Umbilical cord (tissue), 2 donors: Measurements from ENCODE around the gene PLCL1. TPM values are rescaled to one million over a fixed set of nuclear protein-coding genes. Genes with fewer than 3 reads are reported as not detected.
A peak's percentile ranks its signal among the peaks of the same experiment; 100 is the strongest.

Source experiments
- DNase-seq: peaks from one replicate; pipeline ENCODE4 v3.0.0-alpha.2; 2015; ENCODE audit warnings: low spot score
- total RNA-seq: library from RNA; depleted of rRNA; stranded (reverse); fragments of >200 nt; gene quantifications from one replicate; pipeline ENCODE4 v1.2.3, GENCODE V29; 2014; ENCODE audit warnings: low replicate concordance; ENCODE audit not compliant: insufficient read depth

The PLCL1 gene
- 13.5 TPM for total RNA-seq

DNA sequence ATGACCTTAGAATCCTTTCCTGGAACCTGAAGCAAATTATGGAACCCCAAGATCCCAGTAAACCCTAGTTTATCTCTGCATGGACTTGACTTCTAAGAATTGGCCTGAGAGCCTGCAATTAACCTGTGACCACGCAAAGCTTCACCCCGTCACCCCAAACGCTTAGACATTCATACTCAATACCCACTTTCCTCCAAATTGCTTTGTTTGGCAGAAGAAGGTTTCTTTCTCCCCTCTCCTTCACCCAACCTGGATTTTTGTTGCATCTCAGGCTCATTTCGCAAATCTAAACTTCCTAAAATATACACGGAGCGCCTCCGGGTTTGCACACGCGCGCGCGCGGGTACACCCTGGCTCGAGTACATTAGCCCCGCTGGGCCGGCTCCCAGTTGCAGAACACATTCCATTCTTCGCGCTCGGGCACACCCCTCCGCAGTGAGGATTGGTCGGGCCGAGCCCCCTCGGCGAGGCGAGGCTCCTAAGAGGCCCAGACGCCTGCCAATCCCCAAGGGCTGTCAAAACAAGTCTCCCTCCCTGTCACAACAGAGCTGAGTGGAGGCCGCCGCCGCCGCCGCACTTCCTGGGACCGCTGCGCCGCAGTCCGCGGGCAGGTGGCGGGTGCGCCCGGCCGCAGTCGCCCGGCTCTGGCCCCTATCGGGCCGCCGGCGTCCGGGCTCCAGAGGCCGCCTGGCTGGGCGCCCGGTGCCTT is at the start of gene PLCL1:
TSS of gene PLCL1 (plus strand) at position 545 of the 709 bp plus-strand sequence.
- peak; percentile 95 for DNase-seq

DNA sequence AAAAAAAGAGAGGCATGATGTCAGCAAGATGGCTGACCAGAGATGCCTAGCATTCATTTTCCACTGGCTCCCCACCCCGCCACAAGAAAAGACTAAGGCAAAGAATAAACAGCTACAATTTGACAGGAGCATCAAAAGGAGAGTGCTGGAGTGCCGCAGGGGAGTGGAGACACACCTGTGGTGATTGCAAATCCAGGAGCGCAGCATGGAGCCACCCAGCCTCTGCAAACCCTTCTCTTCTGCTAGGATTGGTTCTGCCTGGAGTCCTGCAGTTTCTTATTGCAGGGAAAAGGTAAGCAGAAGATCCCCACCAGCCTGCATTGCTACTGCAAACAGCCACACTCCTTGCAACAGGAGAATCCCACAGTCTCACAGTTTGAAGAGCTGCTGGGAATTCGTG is 45.4 kb upstream of the PLCL1 start:
- no peak for DNase-seq

DNA sequence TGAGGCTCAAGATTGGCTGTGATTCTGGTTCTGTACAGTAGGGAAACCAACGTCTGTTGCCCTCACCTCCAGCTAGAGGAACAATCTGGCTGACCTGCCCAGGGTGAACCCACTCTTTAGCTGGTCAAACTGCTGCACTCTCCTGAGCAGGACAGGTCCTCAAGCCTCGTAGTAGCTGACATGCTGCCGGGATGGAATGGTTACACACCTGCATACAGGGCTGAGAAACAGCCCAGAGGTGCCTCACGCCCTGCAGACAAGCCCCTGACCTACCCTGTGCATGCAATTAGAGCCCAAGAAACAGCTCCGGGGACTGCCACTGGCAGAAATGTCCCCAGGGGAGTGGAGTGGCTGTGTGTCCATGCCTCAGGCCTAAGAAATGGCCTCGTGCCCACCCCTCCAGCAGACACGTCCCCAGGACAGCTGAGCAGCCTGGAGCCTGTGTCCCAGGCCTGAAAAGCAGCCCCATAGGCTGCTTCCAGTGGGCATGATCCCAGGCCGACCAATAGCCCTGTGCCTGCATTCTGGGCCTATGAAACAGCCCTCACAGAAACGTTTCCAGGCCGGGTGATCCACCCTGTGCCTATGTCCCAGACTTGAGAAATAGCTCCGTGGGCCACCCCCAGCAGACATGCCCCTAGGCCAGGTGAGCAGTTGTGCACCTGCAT is 44.6 kb upstream of the PLCL1 start:
- DNase-seq, result no peak

DNA sequence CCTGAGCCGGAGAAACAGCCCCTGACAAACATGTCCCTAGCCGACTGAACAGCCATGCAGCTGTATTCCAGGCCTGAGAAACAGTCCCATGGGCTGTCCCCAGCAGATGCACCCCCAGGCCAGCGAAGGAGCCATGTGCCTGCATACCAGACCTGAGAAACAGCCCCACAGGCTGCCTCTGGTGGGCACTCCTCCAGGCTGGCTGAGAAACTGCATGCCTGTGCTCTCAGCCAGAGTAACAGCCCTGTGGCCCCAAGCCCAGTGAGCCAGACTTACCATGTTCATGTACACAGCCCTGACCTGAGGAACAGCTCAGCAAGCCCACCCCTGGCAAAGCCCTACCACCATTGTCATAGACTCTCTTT is 44.1 kb upstream of the PLCL1 start:
- DNase-seq, result no peak

DNA sequence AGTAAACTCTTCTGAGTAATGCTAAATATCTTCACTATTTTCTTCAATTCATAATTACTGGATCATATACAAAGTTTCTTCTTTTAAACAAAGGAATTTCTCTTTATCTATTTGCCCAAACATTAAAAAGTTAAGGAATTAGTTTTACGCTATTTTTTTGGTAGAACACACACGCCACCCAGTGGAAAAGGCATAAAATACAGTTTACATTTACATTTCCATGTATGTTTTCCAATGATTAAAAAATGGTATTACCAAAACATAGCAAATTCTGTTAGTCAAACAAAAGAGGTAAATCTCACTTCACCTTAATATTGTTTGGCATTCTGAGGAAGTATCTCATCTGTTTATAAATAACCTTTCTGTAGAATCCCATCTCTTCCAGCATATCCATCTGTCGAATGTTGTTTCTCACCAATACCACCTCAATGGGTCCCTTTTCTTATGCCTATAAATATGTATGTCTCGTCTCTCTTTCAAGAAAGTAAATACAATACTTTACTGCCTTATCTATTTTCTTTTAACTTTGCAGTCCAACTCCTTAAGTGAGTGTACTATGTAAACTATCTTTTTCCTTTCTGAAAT is 26.5 kb upstream of the PLCL1 start:
- DNase-seq, result peak; percentile 17

DNA sequence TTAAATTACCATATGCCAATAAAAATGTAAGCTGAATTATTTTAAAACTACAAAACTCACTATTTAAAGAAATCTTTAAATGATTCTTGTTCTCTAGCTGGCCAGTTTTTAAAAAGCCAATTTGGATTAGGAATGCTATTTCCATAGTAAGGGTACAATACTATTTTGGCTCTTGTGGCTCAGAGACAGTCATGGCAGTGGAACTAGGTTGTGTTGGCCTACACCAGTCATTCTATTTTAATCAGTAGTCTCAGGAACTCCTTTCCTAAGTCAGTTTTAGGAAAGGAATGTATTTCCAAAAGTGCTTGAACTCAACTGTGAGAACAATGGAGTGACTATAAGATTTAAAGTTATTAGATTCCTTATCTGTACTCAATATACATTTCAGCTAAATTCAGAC is 25.1 kb upstream of the PLCL1 start:
- DNase-seq, result no peak

DNA sequence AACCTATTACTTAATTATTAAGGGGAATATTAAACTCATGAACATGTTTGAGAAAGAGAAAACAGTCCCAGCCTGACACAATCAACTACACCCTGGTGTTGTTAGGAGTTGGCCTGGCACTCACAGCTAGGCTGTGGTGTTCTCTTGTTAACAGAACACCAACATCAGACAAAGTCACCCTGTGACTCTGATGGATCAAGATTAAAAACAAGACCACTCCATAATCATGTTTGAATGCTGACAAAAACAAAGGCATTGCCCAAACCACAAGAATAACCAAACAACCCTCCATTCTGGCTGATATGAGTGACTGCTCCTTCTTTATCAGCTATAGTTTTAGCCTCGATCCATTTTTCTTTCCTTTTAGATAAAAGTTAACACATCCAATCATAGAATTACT is 22.3 kb upstream of the PLCL1 start:
- DNase-seq, result no peak

DNA sequence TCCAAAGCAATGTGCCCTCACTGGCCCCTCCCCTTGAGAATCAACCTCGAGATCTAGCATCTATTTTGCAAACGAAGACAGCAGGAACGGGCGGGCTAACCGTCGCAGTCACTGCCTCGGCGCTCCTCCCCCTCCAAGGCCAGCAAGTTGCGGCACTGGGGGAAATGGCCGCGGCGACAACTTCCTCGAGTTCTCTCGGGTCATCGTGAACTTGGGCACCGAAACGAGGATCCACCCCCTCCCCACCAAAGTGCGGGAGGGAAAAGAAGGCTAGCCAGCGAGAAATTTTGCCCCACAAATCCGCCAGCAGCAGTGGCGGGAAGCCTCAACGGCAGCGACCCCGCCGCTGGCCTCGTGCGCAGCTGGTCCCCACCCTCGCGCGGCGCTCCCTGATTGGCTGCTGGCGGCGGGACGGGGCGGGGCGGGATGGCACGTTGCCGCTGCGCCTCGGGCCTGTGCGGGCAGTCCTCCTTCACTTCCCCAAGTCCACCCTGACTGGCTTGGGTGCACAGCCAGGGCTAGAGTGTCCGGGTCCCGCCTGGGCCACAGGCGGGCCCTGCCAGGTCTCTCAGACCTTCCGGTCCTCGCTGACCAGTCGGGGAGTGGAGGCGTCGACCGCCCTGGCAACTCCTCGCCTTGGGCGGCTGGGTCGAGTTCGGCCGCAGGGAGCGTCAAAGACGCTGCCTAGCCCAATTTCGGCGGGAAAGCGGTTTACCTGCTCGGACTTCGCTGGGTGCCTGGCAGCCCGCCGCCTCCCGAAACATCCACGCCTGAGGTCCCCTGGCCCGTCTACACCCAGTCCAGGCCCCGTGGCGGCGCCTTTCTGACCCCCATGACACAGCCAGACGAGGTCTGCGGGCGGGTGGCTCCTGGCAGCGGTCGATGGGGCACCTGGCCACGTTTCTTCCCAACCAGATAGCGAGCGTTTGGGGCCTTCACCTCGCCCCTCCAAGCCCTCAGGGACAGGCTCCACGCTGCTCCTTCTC is 19.1 kb upstream of the PLCL1 start, which contains the start of gene BOLL:
TSS of gene BOLL (minus strand) at position 364 of the 986 bp plus-strand sequence. CDS start 3,469 bp downstream, outside the sequence.
- DNase-seq, result no peak

DNA sequence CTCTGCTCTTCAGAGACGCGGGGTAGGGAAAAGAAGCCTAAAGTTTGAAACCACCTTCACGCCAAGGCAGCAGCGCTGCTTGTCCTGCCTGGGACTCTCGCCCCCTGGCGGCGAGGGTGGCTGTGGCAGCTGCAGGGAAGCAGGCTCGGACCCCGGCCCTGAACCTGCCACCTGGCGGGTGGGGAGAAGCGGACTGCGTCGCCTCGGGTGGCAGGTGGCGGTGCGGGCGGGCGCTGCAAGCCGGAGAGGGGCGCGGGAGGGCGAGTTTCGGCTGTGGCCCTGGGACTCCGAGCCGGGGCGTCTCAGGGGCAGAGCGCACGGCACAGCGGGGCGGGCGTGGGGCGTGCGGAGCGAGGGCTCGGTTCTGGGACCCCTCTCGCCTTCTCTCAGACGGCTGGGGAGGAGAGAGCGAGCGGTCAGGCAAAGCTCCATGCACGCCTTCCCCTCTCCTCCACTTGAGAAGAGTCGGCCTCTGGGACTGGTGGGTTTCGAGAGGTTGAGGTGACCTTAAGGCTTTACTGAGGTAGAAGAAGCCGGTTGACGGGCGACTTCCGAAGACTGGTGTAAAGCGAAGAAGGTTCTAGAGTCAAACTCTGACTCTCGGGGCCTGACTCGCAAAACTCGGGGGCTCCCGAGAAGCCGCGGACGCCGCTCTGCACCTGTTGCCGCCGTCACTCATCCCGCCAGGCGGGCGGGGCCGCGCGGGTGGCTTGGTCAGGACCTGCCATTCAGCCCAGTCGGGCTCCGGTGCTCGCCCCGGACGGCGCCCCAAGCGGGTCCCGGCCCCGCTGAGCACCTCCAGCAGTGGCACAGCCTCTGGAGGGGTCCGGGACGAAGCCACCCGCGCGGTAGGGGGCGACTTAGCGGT is 18.1 kb upstream of the PLCL1 start:
- no peak for DNase-seq

DNA sequence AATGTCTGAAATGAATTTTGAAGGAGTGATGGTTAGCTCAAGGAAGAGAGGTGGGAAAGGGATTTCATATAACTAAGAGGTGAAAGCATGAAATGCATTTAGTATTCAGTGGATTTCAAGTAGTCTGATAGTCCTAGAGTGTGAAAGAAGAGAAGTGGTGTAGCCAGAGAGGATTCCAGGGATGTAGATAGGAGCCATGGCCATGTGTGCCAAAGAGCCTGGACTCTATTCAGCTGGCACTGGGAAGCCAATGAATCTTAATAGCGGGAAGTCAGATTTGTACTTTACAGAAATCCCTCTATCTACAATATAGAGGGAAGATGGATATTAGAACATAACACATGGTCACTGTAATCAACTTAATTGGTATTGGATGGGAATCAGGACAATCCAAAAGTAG is 10.9 kb upstream of the PLCL1 start:
- DNase-seq, result no peak

DNA sequence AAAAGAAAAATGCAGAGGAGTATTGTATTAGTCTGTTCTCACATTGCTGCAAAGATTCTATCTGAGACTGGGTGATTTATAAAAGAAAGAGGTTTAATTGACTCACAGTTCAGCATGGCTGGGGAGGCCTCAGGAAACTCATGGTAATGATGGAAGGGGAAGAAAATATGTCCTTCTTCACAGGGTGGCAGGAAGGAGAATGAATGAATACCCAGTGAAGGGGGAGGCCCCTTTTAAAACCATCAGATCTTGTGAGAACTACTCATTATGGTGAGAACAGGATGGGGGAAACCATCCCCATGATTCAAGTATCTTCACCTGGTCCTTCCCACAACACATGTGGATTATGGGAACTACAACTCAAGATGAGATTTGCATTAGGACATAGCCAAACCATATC is 9.1 kb upstream of the PLCL1 start:
- DNase-seq, result no peak

DNA sequence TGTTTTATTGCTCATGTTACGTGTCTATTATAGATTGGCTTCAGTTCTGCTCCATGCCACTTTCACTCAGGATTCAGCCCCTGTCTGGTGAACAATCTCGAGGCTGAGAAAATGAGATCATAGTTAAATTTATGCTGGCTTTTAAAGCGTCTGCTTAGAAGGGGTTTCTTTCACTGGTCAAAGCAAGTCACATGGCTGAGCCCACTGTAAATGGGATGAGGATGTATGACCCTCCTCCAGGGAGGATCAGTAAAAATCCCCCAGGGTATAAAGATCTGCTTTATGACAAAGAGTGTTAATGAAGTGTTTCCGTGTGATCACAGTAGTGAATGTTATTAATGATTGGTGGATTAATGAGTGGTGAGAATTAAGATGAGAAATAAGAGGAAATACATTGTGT is 6.2 kb upstream of the PLCL1 start:
- DNase-seq, result no peak

DNA sequence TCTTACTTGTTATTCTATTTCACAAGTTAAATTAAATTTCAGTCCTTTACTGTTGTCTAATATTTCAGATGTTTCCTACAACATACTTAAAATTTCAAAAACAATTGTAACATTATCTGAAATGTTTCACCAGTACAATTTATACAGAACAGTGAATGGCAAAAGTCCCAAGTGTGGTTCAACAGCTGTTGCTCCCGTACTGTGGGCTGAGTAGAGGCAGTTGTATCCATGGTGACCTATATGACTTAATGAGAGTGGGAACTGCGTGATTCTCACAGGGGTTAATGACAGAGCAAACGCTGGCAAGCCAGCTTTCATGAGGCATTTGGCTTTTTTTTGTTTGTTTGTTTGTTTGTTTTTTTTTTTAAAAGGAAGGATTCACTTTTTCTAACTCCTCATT is 5.3 kb upstream of the PLCL1 start:
- DNase-seq, result no peak

DNA sequence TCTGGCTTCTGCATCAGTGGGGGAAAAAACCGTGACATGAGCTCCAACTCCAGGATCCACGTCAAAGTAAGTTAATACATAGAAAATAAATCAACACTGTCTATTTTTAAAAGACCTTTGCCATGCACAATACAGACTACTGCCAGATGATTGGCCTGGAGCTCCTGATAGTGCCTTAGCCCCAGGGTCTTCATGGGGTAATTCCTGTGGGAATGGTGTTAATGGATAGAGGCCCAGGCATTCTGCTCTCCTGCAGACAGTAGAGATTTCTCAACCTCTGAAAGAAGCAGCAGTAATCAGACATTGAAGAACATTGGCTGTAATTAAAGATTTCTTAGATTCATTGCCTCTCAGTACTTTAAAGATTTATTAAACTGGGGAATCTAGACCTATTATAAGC is 4.3 kb upstream of the PLCL1 start:
- DNase-seq, result no peak

DNA sequence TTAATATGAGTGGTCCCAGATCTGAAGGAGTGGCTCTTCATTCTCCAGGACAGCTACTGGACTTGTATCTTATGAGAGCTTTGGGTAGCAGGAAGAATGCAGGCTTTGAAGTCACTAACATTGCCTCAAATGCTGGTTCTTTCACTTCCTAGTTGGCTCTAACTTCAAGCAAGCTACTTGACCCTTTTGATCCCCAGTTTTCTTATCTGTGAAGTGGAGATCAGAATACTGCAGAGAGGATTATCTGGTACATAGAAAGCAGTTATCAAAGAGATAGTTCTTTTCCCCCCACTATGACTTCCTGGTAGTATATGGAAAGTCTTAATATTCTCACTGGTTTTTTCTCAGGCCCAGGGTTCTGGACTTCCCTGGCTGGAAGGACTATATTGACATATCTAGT is 3.4 kb upstream of the PLCL1 start:
- DNase-seq, result peak; percentile 74

DNA sequence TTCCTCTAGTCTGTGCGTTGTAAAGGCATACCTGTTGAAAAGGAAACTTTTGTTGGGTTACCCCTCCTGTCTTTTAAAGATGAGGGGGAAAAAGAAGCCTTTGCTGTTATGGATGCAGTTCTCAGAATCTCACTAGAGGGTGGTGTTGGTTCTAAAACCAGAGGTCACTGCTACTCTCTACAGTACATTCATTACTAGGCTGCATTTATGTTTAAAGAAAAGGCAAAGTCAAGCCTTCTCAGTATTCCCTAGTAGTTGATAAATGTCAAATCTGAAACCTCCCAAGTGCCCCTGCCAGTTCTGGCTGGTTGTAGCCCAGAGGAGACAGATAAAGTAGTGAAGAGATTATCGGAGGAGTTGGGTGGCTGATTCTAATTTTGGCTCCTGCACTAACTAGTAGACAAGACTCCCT is 1.4 kb upstream of the PLCL1 start:
- peak; percentile 73 for DNase-seq

DNA sequence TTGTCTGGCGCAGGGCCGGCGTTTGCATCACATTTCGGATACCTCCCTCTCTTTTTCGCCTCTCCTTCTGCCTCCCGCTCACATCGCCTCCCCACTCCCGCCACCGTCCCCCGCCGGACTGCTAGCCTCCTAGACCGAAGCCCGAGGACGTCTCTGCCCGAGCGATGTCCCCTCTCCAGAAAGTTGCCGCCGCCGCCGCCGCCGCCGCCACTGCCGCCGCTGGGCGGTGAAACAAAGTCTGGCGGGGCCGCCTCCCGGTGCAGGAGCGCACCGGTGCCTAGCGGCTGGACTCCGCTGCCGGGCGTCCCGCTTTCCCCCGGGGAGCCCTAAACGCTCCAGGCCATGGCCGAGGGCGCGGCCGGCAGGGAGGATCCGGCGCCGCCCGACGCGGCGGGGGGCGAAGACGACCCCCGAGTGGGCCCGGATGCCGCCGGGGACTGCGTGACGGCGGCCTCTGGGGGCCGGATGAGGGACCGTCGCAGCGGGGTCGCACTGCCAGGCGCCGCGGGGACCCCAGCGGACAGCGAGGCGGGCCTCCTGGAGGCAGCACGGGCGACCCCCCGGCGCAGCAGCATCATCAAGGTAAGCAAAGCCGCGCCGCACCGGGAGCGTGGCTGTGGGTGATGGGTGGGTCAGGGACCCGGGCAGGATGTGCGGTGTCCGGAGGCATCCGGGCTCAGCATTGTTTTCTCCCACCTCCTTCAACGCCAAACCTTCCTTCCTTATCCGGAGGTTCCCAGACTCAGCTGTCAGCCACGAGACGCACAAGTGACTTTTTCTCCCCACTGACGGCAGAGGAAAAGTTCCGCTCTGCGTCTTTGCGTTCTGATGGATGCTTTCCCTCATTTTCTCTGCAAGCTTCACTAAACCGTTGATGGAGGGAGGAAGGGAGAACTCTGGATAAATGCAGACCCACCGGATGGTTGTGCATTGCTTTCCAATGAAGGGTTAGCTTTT is 643 bp downstream of the PLCL1 start:
- DNase-seq, result peak; percentile 36

DNA sequence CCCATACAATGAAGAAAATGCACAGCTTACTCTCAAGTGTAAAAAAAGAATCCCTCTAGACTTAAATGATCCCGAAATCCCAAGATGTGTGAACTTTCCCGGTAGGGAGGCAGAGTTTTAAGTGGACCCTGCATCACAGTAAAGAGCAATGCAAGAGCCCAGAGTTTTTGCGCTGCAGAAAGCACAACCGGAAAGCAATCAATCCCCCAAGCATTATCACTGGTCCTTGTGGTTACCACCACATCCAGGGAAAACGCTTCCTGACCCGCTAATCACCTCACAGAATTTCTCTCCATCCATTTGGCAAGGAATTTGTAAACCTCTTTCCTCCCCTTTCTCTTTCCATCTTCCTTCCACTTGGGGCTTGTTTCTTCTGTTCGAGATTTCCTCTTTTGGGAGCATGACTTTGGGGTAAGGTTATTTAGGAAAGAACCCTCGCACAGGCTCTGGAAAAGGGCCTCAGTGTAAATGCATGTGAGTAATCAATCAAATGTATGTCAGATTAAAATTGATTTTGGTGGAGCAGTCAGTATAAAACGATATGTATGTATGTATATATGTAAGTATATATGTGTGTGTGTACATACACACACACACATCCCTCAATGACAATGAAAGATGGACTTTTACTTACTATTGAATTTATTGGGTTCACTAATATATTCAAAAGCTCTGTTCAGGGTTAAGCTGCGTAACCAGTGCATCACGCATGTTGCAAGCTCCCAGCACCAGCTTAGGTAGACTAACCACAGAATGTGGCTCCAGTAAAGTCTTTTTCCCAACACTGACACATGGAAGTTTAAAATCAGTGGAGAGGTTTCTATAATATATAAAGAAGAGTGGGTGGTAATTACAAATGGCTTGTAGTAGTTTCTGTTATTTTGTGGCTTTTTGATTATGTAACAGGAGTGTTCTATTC is 1.6 kb downstream of the PLCL1 start:
- no peak for DNase-seq

DNA sequence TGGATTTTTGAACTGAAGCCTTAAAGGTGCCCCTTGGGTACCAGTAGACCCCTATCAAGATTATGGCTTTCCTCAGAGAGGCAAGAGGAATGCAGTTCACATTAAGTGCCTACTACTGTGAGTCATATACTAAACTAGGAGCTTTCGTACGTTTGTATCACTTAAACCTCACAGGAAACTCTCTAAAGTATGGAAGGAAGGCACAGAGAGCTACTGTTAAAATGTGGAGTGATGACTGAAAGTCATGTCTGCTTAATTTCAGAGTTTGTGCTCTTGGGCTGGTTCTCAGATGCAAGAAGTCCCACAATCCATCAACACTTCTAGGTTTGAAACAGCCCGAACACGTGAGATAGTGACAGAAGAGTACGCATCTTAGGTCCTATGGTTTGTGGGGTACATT is 4.7 kb downstream of the PLCL1 start:
- DNase-seq, result no peak
